ENCODE data around the gene GNG2. TPM values are rescaled to one million over a fixed set of nuclear protein-coding genes. Genes with fewer than 3 reads are reported as not detected.

The GNG2 gene
- total RNA-seq, 1 donor from 2014 or later = 245 TPM

GRCh38 chr14:52011523-52011922, 151.1 kb downstream of the GNG2 start:
- peaks cover 34% of the 10 kb centered on the region for H3K4me1 Mint-ChIP-seq (ENCODE audit: low read depth, unreplicated experiment)
- H3K36me3 Mint-ChIP-seq (ENCODE audit: unreplicated experiment) = no peaks in the 10 kb centered on the region
- H3K9me3 Mint-ChIP-seq (ENCODE audit: unreplicated experiment) = peaks cover 8% of the 10 kb centered on the region
- H3K27ac Mint-ChIP-seq (ENCODE audit: unreplicated experiment) = peak overlapping the region; percentile 78
- H3K27me3 Mint-ChIP-seq (ENCODE audit: unreplicated experiment) = peaks cover 4% of the 10 kb centered on the region
- no peak for TF ChIP-seq CTCF (IDR thresholded peaks at IDR 0.05; ENCODE audit: partially characterized antibody, unreplicated experiment)
- H3K4me3 Mint-ChIP-seq (ENCODE audit: unreplicated experiment) = no peak overlapping the region
- no peak for DNase-seq

- peaks cover 8% of the 10 kb centered on the region for H3K27me3 Mint-ChIP-seq (ENCODE audit: unreplicated experiment)
- peaks cover 10% of the 10 kb centered on the region for H3K9me3 Mint-ChIP-seq (ENCODE audit: unreplicated experiment)
- no peak overlapping the region for H3K27ac Mint-ChIP-seq (ENCODE audit: unreplicated experiment)
- peaks cover 38% of the 10 kb centered on the region for H3K4me1 Mint-ChIP-seq (ENCODE audit: low read depth, unreplicated experiment)
- TF ChIP-seq CTCF (IDR thresholded peaks at IDR 0.05; ENCODE audit: partially characterized antibody, unreplicated experiment) = no peak
- no peak for DNase-seq
- no peak overlapping the region for H3K4me3 Mint-ChIP-seq (ENCODE audit: unreplicated experiment)
- H3K36me3 Mint-ChIP-seq (ENCODE audit: unreplicated experiment) = peaks cover 5% of the 10 kb centered on the region
Measured at GRCh38 chr14:52012635-52013034, 152.2 kb downstream of the GNG2 start.

GRCh38 chr14:52013984-52014600, 153.7 kb downstream of the GNG2 start:
- peak; percentile 40 for TF ChIP-seq CTCF (IDR thresholded peaks at IDR 0.05; ENCODE audit: partially characterized antibody, unreplicated experiment)
- Mint-ChIP-seq H3K9me3 (ENCODE audit: unreplicated experiment) (peaks cover 10% of the 10 kb centered on the region), H3K27me3 (ENCODE audit: unreplicated experiment) (peaks cover 8% of the 10 kb centered on the region), H3K4me1 (ENCODE audit: low read depth, unreplicated experiment) (peaks cover 38% of the 10 kb centered on the region), H3K27ac (ENCODE audit: unreplicated experiment) (peak overlapping the region; percentile 80), H3K4me3 (ENCODE audit: unreplicated experiment) (peak overlapping the region; percentile 46), H3K36me3 (ENCODE audit: unreplicated experiment) (peaks cover 5% of the 10 kb centered on the region)
- peak; percentile 44 for DNase-seq

GRCh38 chr14:52014601-52015267, 154.3 kb downstream of the GNG2 start:
- H3K27ac Mint-ChIP-seq (ENCODE audit: unreplicated experiment) = peak overlapping the region; percentile 36
- TF ChIP-seq CTCF (IDR thresholded peaks at IDR 0.05; ENCODE audit: partially characterized antibody, unreplicated experiment) = no peak
- peaks cover 39% of the 10 kb centered on the region for H3K4me1 Mint-ChIP-seq (ENCODE audit: low read depth, unreplicated experiment)
- peaks cover 10% of the 10 kb centered on the region for H3K9me3 Mint-ChIP-seq (ENCODE audit: unreplicated experiment)
- peaks cover 5% of the 10 kb centered on the region for H3K36me3 Mint-ChIP-seq (ENCODE audit: unreplicated experiment)
- peak overlapping the region; percentile 11 for H3K4me3 Mint-ChIP-seq (ENCODE audit: unreplicated experiment)
- peaks cover 8% of the 10 kb centered on the region for H3K27me3 Mint-ChIP-seq (ENCODE audit: unreplicated experiment)
- no peak for DNase-seq

GRCh38 chr14:52015411-52016030, 155.1 kb downstream of the GNG2 start:
- H3K27me3 Mint-ChIP-seq (ENCODE audit: unreplicated experiment) = peaks cover 8% of the 10 kb centered on the region
- peak overlapping the region; percentile 80 for H3K27ac Mint-ChIP-seq (ENCODE audit: unreplicated experiment)
- H3K4me3 Mint-ChIP-seq (ENCODE audit: unreplicated experiment) = peak overlapping the region; percentile 47
- DNase-seq = peak; percentile 34
- H3K9me3 Mint-ChIP-seq (ENCODE audit: unreplicated experiment) = peaks cover 10% of the 10 kb centered on the region
- TF ChIP-seq CTCF (IDR thresholded peaks at IDR 0.05; ENCODE audit: partially characterized antibody, unreplicated experiment) = no peak
- peaks cover 44% of the 10 kb centered on the region for H3K4me1 Mint-ChIP-seq (ENCODE audit: low read depth, unreplicated experiment)
- H3K36me3 Mint-ChIP-seq (ENCODE audit: unreplicated experiment) = peaks cover 5% of the 10 kb centered on the region

Measured in glutamatergic neuron (in vitro differentiated cells).